Activated CD4-positive, CD25-positive, alpha-beta regulatory T cell treated with anti-CD3 and anti-CD28 coated beads, Interleukin-2, amount 50 U/mL, for 24 hours (primary cell): ENCODE measurements around the gene PCSK2.
"Not testable (repeated sequence)": the region's sequence is repeated elsewhere in the genome, so short reads cannot be mapped to it uniquely, and the experiment has no call there.

Source experiments
- ATAC-seq, 2 donors: fragments of 150-1000 bp; cut with Tn5 transposase; one replicate each; pipeline ENCODE4 v1.10.0; 2021; ENCODE audit warnings: mild to moderate bottlenecking in 1 of 2, moderate library complexity in 1 of 2

PCSK2 gene

DNA sequence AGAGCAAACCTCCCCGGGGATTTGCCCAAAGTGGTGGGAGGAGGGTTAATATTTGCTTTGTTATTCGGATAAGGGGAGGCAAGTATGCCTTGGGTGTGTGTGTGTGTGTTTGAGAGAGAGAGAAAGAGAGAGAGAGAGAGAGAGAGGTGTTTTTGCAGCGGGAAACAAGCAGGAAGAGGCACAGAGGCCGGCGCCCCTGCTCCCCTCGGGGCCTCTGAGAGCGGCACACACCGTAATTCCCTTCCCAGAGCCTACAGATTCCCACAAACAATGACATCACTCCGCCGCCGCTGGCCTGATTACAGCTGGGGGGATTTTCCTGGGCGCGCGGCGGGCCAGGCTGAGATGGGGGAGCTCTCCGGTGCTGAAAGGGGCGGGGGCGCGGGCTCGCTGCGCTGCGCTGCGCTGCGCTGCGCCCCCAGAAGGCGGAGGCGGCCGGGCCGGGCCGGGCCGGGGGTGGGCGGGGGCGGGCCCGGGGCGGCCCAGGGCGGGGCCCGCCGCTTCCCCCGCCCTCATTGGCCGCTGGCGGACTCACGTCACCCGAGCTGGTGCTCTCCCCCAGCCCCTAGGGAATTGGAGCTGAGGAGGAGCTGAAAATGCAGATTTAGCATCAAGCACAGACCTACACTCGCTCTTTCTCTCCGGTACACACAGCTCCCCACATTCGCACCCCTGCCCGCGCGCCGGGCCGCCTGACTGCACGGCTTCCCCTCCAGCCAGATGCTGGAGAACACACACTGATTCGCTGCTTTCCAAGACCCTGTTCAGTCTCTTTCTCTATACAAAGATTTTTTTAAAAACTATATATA lies at the start of gene PCSK2:
Gene PCSK2, plus strand, starts transcription at position 631 of the 809 bp plus-strand sequence. CDS start 266 bp downstream, outside the sequence.
- ATAC-seq, result no peak

- no peak for ATAC-seq
Measured at GRCh38 chr20:17177341-17177740, 49.5 kb upstream of the PCSK2 start.

DNA sequence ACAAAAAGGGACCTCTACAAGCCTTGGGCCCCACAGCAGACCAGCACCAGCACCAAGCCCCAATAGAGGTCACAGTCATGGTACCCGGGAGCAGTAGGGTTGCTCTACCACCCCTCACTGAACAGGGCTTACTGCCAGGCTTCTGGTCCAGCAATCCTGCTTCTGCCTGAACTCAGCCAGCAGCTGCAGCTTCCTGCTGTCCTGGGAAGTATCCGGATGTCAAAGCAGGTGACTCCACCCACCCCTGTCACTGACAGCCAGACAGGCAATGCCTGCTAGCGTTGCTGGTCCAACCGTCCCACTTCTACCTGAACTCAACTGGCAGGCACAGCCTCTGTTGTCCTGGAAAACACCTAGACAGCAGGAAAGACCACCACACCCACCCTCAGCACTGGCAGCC lies 47.0 kb upstream of the PCSK2 start:
- ATAC-seq, result no peak

- no peak for ATAC-seq
Measured at GRCh38 chr20:17189976-17190695, 36.7 kb upstream of the PCSK2 start.

- no peak for ATAC-seq
Measured at GRCh38 chr20:17197041-17197440, 29.8 kb upstream of the PCSK2 start.

DNA sequence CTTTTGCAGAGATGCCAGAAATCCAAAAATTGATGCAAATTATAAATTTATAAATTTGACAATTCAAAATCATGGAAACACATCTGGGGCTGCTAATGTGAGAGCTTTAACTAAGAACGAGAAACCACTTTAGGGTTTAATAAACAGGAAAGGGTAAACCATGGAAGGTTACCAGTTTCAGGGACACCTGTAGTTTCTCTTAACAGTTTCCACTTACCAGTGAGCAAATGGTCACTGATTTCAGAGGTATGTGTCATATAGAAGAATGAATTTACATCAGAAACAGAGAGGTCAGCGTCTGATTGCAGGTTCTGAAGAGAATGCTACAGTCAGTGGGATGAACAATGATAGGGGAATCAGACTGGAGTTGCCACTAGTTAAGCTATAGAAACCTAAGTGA lies 24.8 kb upstream of the PCSK2 start:
- no peak for ATAC-seq

DNA sequence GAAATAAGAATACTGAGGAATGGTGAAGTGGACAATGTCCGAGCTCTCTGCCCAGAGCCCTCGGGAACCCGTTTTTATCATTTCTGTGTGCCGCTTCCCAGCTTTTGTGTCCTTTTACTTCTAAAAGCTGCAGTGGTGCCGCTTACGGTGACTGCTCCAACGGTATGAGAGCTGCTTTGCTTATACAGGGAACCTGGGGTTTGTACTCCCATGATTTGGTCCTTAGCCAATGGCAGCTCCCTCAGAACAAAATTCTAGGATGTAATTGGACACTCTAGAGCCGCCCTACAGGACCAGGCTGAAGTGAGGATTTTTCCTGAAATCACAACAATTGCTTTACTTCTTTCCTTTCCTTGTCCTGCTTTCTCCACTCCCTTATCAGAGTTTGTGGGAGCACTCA lies 24.2 kb upstream of the PCSK2 start:
- ATAC-seq, result no peak

- no peak for ATAC-seq
Measured at GRCh38 chr20:17205084-17205813, 21.6 kb upstream of the PCSK2 start.

GRCh38 chr20:17210387-17210786 lies 16.5 kb upstream of the PCSK2 start:
- no peak for ATAC-seq

- no peak for ATAC-seq
Measured at GRCh38 chr20:17210983-17211382, 15.9 kb upstream of the PCSK2 start.

GRCh38 chr20:17215167-17215566 lies 11.7 kb upstream of the PCSK2 start:
- no peak for ATAC-seq

GRCh38 chr20:17219856-17220255 lies 7.0 kb upstream of the PCSK2 start:
- ATAC-seq, result not testable (repeated sequence)

GRCh38 chr20:17223553-17223952 lies 3.3 kb upstream of the PCSK2 start:
- no peak for ATAC-seq

DNA sequence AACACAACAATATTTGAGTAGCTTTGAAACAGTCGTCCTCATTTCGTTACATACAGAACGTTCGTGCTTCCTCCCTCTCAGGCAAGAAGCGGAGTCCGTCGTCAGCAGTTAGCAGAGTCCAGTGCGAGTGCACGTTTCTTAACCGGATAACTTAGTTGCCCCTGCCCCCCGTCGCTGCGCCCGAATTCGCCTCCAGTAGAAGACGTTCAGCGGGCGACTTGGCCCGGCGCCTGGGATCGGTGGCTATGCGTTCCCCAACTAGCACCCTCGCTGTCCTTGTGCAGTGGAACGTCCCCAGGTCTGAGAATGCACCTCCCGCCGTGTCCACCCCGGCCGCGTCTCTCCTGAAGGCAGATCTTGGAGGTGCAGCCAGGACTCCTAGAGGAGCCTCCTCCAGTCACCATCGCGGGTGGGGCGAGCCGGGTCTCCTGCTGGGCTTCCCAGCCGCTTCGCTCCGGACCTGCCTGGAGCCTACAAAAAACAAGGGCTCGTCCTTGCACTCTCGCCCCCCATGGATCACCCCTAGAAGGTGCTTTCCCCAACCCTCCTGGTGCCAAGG lies 910 bp upstream of the PCSK2 start:
- no peak for ATAC-seq

DNA sequence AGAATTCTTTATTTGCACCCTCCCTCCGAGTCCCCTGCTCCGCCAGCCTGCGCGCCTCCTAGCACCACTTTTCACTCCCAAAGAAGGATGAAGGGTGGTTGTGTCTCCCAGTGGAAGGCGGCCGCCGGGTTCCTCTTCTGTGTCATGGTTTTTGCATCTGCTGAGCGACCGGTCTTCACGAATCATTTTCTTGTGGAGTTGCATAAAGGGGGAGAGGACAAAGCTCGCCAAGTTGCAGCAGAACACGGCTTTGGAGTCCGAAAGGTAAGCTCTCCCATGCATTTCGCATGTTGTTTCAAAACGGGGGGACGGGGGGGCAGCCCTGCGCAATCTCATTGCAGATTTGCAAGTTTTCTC lies 357 bp downstream of the PCSK2 start:
- ATAC-seq, result no peak

GRCh38 chr20:17227669-17228623 lies 1.1 kb downstream of the PCSK2 start:
- no peak for ATAC-seq

DNA sequence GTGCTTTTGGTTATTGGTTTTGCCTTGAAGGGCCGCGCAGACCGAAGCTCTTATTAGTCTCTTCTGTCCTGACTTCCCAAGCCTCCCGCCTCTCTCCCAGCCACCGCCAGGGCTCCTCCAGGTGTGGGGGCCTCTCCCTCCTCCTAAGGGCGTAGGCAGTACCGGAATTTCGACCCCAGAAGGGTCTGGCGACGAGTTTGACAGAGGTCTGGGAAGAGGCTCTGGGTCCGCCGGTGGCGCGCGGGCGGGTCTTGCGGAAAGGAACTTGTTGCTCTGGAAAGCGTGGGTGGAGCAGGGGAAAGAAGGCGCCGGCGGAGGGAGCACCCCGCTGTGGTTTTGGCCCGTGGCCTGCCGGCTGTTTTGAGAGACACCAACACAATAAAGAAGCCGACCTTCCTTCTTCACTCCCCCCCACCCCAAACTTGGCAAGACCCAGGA lies 1.8 kb downstream of the PCSK2 start:
- no peak for ATAC-seq

DNA sequence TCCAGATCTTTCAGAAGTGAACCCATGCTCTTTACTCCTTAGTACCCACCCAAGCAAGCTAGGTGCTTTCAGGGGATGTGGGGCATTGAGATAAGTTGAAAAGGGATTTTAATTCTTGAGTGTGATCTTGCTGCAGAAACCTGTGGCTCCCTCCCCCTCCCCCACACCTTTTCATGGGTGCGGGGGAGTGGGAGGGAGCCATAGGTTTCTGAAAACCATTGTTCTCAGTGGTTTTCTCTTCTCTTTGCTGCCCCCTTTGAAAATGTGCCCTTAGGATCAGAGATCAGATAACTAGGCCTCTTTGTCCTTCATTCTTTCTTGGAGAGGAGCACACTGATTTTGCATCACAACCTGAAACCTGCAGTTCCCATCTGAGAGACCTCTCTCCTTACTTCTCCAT lies 2.4 kb downstream of the PCSK2 start:
- ATAC-seq, result no peak

GRCh38 chr20:17233626-17234025 lies 6.8 kb downstream of the PCSK2 start:
- ATAC-seq, result no peak

- ATAC-seq, result no peak
Measured at GRCh38 chr20:17236766-17237165, 9.9 kb downstream of the PCSK2 start.

GRCh38 chr20:17248224-17248623 lies 21.4 kb downstream of the PCSK2 start:
- no peak for ATAC-seq

DNA sequence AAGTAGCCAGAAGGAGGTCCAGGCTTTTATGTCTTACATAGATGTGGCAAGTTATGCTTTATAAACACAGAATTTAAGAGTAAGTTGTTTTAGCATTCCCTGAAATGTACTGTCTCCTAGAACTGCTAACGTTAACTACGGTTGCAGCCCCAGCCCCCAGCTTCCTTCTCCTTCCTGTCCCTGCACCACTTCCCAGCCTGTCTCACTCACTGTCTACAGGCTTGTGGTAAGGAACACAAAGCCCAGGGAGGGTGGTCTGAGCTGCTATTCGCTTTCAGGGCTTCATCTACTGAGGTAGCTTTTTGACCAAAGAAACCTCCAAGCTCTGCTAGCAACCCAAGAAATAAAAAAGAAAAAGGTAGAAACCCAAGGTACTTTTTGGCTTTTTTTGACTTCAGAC lies 35.9 kb downstream of the PCSK2 start:
- ATAC-seq, result no peak
